GM23338 (cell line): Measurements from ENCODE around the gene KCNIP1.

ENCODE experiments used
- CREB1 ChIP-seq: fragments of 250-450 bp; sonication (Bioruptor Pico); IDR thresholded peaks from 2 replicates; pipeline ENCODE4 v1.5.0; 2020; ENCODE audit warnings: low read depth, mild to moderate bottlenecking, moderate library complexity
- CTCF ChIP-seq, 2 experiments: fragments of 200-600 bp in 1 of 2; sonication (generic) in 1 of 2; conservative IDR thresholded peaks; 2 replicates each; pipeline versions ENCODE4 v1.5.1 to v1.6.1; 2016 to 2017; ENCODE audit warnings: antibody characterized with exemption in 2 of 2, low read depth in 2 of 2, mild to moderate bottlenecking in 2 of 2, moderate library complexity in 1 of 2
- EZH2 ChIP-seq: fragments of 200-600 bp; sonication (generic); IDR thresholded peaks from one replicate; pipeline ENCODE4 v1.8.0; 2017; ENCODE audit warnings: antibody characterized with exemption, mild to moderate bottlenecking, low read depth; ENCODE audit not compliant: unreplicated experiment
- EZH2phosphoT487 ChIP-seq: fragments of 200-600 bp; sonication (generic); IDR thresholded peaks from one replicate; pipeline ENCODE4 v1.8.1; 2018; ENCODE audit warnings: antibody characterized with exemption; ENCODE audit not compliant: unreplicated experiment
- POLR2AphosphoS5 ChIP-seq: IDR thresholded peaks from 2 replicates; pipeline ENCODE4 v1.6.1; 2016; ENCODE audit warnings: antibody characterized with exemption, low read depth
- ZNF114 ChIP-seq: fragments of 250-450 bp; sonication (Bioruptor Pico); IDR thresholded peaks from 2 replicates; pipeline ENCODE4 v1.5.0; 2020; ENCODE audit warnings: mild to moderate bottlenecking, moderate library complexity
- TF ChIP-seq, protein P1 (sequence below): IDR thresholded peaks from one replicate; pipeline ENCODE4 v1.6.1; 2018; ENCODE audit warnings: antibody characterized with exemption; ENCODE audit not compliant: unreplicated experiment

DNA sequence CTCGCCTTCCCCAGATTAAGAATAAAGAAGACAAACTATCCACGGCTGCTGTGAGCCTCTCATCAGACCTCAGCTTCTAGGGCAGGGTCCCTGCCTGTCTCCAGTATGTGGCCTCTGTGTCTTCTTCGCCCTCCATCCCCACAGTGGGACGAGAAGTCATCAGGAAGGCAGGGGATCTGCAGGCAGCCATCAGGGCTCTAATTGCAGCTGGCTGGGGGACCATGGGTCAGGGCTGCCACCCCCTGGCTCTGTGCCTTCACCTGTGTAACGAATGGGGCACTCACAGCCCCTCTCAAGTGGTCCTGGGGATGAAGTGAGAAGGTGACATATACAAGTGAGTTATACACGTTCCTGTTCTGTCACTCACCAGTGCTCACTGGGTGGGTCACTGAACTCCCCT, 139.8 kb downstream of the KCNIP1 start:
- no peak for TF ChIP-seq CTCF (conservative IDR thresholded peaks at IDR 0.05; ENCODE audit: low read depth in 2 of 2)
- TF ChIP-seq CREB1 (CRISPR knock-in tag), result no peak
- TF ChIP-seq EZH2phosphoT487, result no peak
- TF ChIP-seq, protein P1, sequence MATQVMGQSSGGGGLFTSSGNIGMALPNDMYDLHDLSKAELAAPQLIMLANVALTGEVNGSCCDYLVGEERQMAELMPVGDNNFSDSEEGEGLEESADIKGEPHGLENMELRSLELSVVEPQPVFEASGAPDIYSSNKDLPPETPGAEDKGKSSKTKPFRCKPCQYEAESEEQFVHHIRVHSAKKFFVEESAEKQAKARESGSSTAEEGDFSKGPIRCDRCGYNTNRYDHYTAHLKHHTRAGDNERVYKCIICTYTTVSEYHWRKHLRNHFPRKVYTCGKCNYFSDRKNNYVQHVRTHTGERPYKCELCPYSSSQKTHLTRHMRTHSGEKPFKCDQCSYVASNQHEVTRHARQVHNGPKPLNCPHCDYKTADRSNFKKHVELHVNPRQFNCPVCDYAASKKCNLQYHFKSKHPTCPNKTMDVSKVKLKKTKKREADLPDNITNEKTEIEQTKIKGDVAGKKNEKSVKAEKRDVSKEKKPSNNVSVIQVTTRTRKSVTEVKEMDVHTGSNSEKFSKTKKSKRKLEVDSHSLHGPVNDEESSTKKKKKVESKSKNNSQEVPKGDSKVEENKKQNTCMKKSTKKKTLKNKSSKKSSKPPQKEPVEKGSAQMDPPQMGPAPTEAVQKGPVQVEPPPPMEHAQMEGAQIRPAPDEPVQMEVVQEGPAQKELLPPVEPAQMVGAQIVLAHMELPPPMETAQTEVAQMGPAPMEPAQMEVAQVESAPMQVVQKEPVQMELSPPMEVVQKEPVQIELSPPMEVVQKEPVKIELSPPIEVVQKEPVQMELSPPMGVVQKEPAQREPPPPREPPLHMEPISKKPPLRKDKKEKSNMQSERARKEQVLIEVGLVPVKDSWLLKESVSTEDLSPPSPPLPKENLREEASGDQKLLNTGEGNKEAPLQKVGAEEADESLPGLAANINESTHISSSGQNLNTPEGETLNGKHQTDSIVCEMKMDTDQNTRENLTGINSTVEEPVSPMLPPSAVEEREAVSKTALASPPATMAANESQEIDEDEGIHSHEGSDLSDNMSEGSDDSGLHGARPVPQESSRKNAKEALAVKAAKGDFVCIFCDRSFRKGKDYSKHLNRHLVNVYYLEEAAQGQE, result no peak
- TF ChIP-seq POLR2AphosphoS5, result no peak
- TF ChIP-seq EZH2, result no peak
- TF ChIP-seq ZNF114 (CRISPR knock-in tag), result no peak
